Neural cell (in vitro differentiated cells): Measurements from ENCODE around the gene ETFA. TPM values are rescaled to one million over a fixed set of nuclear protein-coding genes. Genes with fewer than 3 reads are reported as not detected.

Experiments
- H2AFZ ChIP-seq: fragments of 200-600, 300-800 bp; sonication (generic), shearing (Covaris generic); 2 replicates; pipeline ENCODE4 v1.6.0; 2014; ENCODE audit warnings: low read depth, mild to moderate bottlenecking, antibody characterized with exemption, low read length, moderate library complexity
- H3F3A ChIP-seq: fragments of 200-600 bp; shearing (Covaris generic); 2 replicates; pipeline ENCODE4 v1.6.1; 2016; ENCODE audit warnings: mild to moderate bottlenecking, moderate library complexity, mixed read lengths, antibody characterized with exemption, low read length; ENCODE audit not compliant: insufficient read depth, poor library complexity, severe bottlenecking
- H3K27ac ChIP-seq: fragments of 200-600, 300-800 bp; sonication (generic), shearing (Covaris generic); 2 replicates; pipeline ENCODE4 v1.5.1; 2014; ENCODE audit warnings: mild to moderate bottlenecking, low read length, moderate library complexity
- H3K27me3 ChIP-seq: fragments of 300-800, 200-600 bp; sonication (generic), shearing (Covaris generic); 2 replicates; pipeline ENCODE4 v1.6.0; 2014; ENCODE audit warnings: mild to moderate bottlenecking, low read depth, low read length, moderate library complexity; ENCODE audit not compliant: insufficient read depth
- H3K36me3 ChIP-seq: fragments of 300-800, 200-600 bp; sonication (generic), shearing (Covaris generic); 2 replicates; pipeline ENCODE4 v1.5.1; 2014; ENCODE audit warnings: mild to moderate bottlenecking, antibody characterized with exemption, low read length, moderate library complexity; ENCODE audit not compliant: insufficient read depth
- H3K4me2 ChIP-seq: fragments of 300-800, 200-600 bp; sonication (generic), shearing (Covaris generic); 2 replicates; pipeline ENCODE4 v1.6.0; 2014; ENCODE audit warnings: mild to moderate bottlenecking, low read length
- H3K4me3 ChIP-seq: fragments of 300-800, 200-600 bp; sonication (generic), shearing (Covaris generic); 2 replicates; pipeline ENCODE4 v1.5.1; 2014; ENCODE audit warnings: mild to moderate bottlenecking, low read length, moderate library complexity
- H3K79me2 ChIP-seq: fragments of 200-600 bp; shearing (Covaris generic); replicated peaks from 2 replicates; pipeline ENCODE4 v1.6.0; 2014; ENCODE audit warnings: mild to moderate bottlenecking, low read length, moderate library complexity; ENCODE audit not compliant: insufficient read depth
- H3K9ac ChIP-seq: fragments of 300-800, 200-600 bp; sonication (generic), shearing (Covaris generic); 2 replicates; pipeline ENCODE4 v1.6.1; 2016; ENCODE audit warnings: mild to moderate bottlenecking, low read length, mixed read lengths
- H3K9me2 ChIP-seq: fragments of 200-600 bp; shearing (Covaris generic); 2 replicates; pipeline ENCODE4 v1.6.1; 2016; ENCODE audit warnings: mild to moderate bottlenecking, low read length, mixed read lengths; ENCODE audit not compliant: insufficient read depth
- H3K9me3 ChIP-seq: fragments of 200-600, 300-800 bp; sonication (generic), shearing (Covaris generic); 2 replicates; pipeline ENCODE4 v1.6.1; 2016; ENCODE audit warnings: mild to moderate bottlenecking, mixed run types, low read length, moderate library complexity, mixed read lengths
- H4K20me1 ChIP-seq: fragments of 200-600 bp; shearing (Covaris generic); 2 replicates; pipeline ENCODE4 v1.6.1; 2016; ENCODE audit warnings: mild to moderate bottlenecking, mixed run types; ENCODE audit not compliant: insufficient read depth
- CTCF ChIP-seq: fragments of 450-650 bp; IDR thresholded peaks from 2 replicates; pipeline ENCODE4 v1.5.1; 2014; ENCODE audit warnings: antibody characterized with exemption, mild to moderate bottlenecking, moderate library complexity; ENCODE audit not compliant: poor library complexity, severe bottlenecking
- EP300 ChIP-seq: fragments of 450-650 bp; conservative IDR thresholded peaks from 2 replicates; pipeline ENCODE4 v1.6.1; 2014; ENCODE audit warnings: antibody characterized with exemption, mild to moderate bottlenecking, moderate library complexity; ENCODE audit not compliant: poor library complexity, severe bottlenecking
- EZH2 ChIP-seq: fragments of 200-600, 300-800 bp; shearing (Covaris generic), sonication (generic); IDR thresholded peaks from 2 replicates; pipeline ENCODE4 v1.6.1; 2014; ENCODE audit warnings: antibody characterized with exemption, low read length, borderline replicate concordance, mild to moderate bottlenecking; ENCODE audit not compliant: insufficient read depth, poor library complexity, severe bottlenecking
- MXI1 ChIP-seq: fragments of 450-650 bp; conservative IDR thresholded peaks from 2 replicates; pipeline ENCODE4 v1.6.1; 2014; ENCODE audit warnings: antibody characterized with exemption, mild to moderate bottlenecking; ENCODE audit not compliant: poor library complexity, severe bottlenecking
- POLR2AphosphoS5 ChIP-seq: IDR thresholded peaks from 2 replicates; pipeline ENCODE4 v1.6.1; 2012
- RAD21 ChIP-seq: fragments of 450-650 bp; conservative IDR thresholded peaks from 2 replicates; pipeline ENCODE4 v1.6.1; 2014; ENCODE audit warnings: antibody characterized with exemption, mild to moderate bottlenecking, moderate library complexity
- REST ChIP-seq: IDR thresholded peaks from 2 replicates; pipeline ENCODE4 v1.6.1; 2012; ENCODE audit warnings: borderline replicate concordance
- SMC3 ChIP-seq: fragments of 450-650 bp; conservative IDR thresholded peaks from 2 replicates; pipeline ENCODE4 v1.6.1; 2014; ENCODE audit warnings: antibody characterized with exemption, mild to moderate bottlenecking, moderate library complexity; ENCODE audit not compliant: poor library complexity
- TAF1 ChIP-seq: IDR thresholded peaks from 2 replicates; pipeline ENCODE4 v1.6.1; 2012; ENCODE audit warnings: low read depth
- polyA plus RNA-seq: library from polyadenylated mRNA; depleted of rRNA; stranded (reverse); fragments of >200 nt; gene quantifications from 2 replicates; pipeline ENCODE4 v1.2.3, GENCODE V29; 2014

ETFA gene
- polyA plus RNA-seq, 1 donor from 2014 or later = 145 TPM

- Histone ChIP-seq H2AFZ (no peak overlapping the region), H3K36me3 (no peaks in the 10 kb centered on the region), H3K27me3 (peaks cover 8% of the 10 kb centered on the region), H3K9me2 (no peaks in the 10 kb centered on the region), H3K79me2 (no peaks in the 10 kb centered on the region), H3K9ac (no peak overlapping the region), H4K20me1 (no peaks in the 10 kb centered on the region), H3F3A (no peaks in the 10 kb centered on the region), H3K9me3 (no peaks in the 10 kb centered on the region), H3K4me3 (no peak overlapping the region), H3K27ac (no peak overlapping the region), H3K4me2 (no peak overlapping the region)
- TF ChIP-seq POLR2AphosphoS5 = no peak
- no peak for TF ChIP-seq SMC3
- no peak for TF ChIP-seq RAD21
- TF ChIP-seq MXI1 = no peak
- no peak for TF ChIP-seq REST
- TF ChIP-seq EP300 = no peak
- no peak for TF ChIP-seq TAF1
- TF ChIP-seq CTCF = no peak
- no peak for TF ChIP-seq EZH2
Observed at GRCh38 chr15:76193934-76194333, 117.3 kb downstream of the ETFA start.

GRCh38 chr15:76192715-76193114 lies 118.6 kb downstream of the ETFA start:
- Histone ChIP-seq H3K27ac (no peak overlapping the region), H2AFZ (no peak overlapping the region), H3K36me3 (no peaks in the 10 kb centered on the region), H3K9me2 (no peaks in the 10 kb centered on the region), H3K27me3 (peaks cover 8% of the 10 kb centered on the region), H3K9me3 (no peaks in the 10 kb centered on the region), H3K4me2 (no peak overlapping the region), H3K9ac (no peak overlapping the region), H3K79me2 (no peaks in the 10 kb centered on the region), H3K4me3 (no peak overlapping the region), H4K20me1 (no peaks in the 10 kb centered on the region), H3F3A (no peaks in the 10 kb centered on the region)
- TF ChIP-seq SMC3 = no peak
- TF ChIP-seq MXI1 = no peak
- no peak for TF ChIP-seq EZH2
- no peak for TF ChIP-seq TAF1
- TF ChIP-seq POLR2AphosphoS5 = no peak
- TF ChIP-seq CTCF = no peak
- no peak for TF ChIP-seq EP300
- TF ChIP-seq RAD21 = no peak
- no peak for TF ChIP-seq REST
